ENCODE measurements around the gene CLTC.

CLTC gene

GRCh38 chr17:59727817-59728533 is 108.3 kb downstream of the CLTC start:
- DNase-seq (ENCODE audit: low read depth), result no peak

GRCh38 chr17:59730268-59730834 is 110.7 kb downstream of the CLTC start:
- no peak for DNase-seq (ENCODE audit: low read depth)

DNA sequence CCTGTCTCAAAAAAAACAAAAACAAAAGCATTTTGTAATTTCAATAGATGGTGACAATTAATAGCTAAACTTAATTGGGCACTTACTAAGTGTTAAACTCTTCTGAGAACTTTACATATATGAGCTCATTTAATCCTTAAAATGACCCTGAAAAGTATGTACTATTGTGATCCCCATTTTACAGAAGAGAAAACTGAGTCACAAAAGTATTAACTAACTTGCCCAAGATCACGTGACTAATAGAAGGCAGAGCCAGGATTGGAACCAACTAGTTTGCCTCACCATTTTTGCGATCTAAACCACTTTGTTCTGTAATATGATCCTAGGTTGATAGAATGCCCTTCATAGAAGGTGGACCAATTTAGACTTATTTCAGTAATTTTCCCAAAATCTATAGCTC is 114.0 kb downstream of the CLTC start:
- no peak for DNase-seq (ENCODE audit: low read depth)

GRCh38 chr17:59734226-59734625 is 114.5 kb downstream of the CLTC start:
- no peak for DNase-seq (ENCODE audit: low read depth)

GRCh38 chr17:59737324-59737723 is 117.6 kb downstream of the CLTC start:
- no peak for DNase-seq (ENCODE audit: low read depth)

DNA sequence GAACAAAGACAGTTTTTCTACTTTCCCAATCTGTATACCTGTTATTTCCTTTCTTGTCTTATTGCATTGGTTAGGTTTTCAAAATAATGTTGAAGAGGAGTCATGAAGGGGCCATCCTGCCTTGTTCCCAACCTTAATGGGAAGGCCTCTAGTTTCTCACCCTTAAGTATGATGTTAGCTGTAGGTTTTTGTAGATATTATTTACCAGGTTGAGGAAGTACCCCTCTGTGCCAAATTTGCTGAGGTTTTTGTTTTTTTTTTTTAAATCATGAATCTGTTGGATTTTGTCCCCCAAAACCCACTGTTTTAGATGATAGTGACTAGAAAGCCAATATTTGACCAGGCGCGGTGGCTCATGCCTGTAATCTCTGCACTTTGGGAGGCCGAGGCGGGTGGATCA is 124.1 kb downstream of the CLTC start:
- DNase-seq (ENCODE audit: low read depth), result no peak

- DNase-seq (ENCODE audit: low read depth), result no peak
Measured at GRCh38 chr17:59745040-59745439, 125.3 kb downstream of the CLTC start.

Measured in stimulated activated CD8-positive, alpha-beta memory T cell treated with anti-CD3 and anti-CD28 coated beads, Interleukin-15, amount 100 ng/mL, for 1 hour (primary cell).